Stimulated activated CD4-positive, alpha-beta T cell treated with anti-CD3 and anti-CD28 coated beads, Interleukin-4, amount 100 ng/mL, for 48 hours (primary cell): ENCODE results near the gene ENTHD1.

Experiments
- DNase-seq, 2 donors: peaks; one replicate each; pipeline ENCODE4 v3.0.0-alpha.2; 2020; ENCODE audit warnings: low read depth in 2 of 2

The ENTHD1 gene

GRCh38 chr22:39731881-39732555, 161.5 kb downstream of the ENTHD1 start:
- no peak for DNase-seq

- no peak for DNase-seq
These were observed 162.1 kb downstream of the ENTHD1 start for GRCh38 chr22:39731481-39731880.

- no peak for DNase-seq
These were observed 164.2 kb downstream of the ENTHD1 start for GRCh38 chr22:39729141-39729934.

- no peak for DNase-seq
These were observed 165.2 kb downstream of the ENTHD1 start for GRCh38 chr22:39728236-39728860.

GRCh38 chr22:39727541-39727940, 166.0 kb downstream of the ENTHD1 start:
- DNase-seq: no peak

- no peak for DNase-seq
These were observed 168.1 kb downstream of the ENTHD1 start for GRCh38 chr22:39725351-39726035.

GRCh38 chr22:39724857-39725256, 168.7 kb downstream of the ENTHD1 start:
- no peak for DNase-seq

- DNase-seq: no peak
These were observed 169.2 kb downstream of the ENTHD1 start for GRCh38 chr22:39724390-39724789.

GRCh38 chr22:39723899-39724351, 169.6 kb downstream of the ENTHD1 start:
- no peak for DNase-seq

GRCh38 chr22:39723463-39723862, 170.1 kb downstream of the ENTHD1 start:
- DNase-seq: no peak

GRCh38 chr22:39722501-39722900, 171.1 kb downstream of the ENTHD1 start:
- DNase-seq: no peak

GRCh38 chr22:39722032-39722325, 171.6 kb downstream of the ENTHD1 start:
- DNase-seq: no peak

- DNase-seq: no peak
These were observed 172.1 kb downstream of the ENTHD1 start for GRCh38 chr22:39721206-39722031.

- DNase-seq: no peak
These were observed 173.8 kb downstream of the ENTHD1 start for GRCh38 chr22:39719559-39720450.

- DNase-seq: no peak
These were observed 174.6 kb downstream of the ENTHD1 start for GRCh38 chr22:39718921-39719475.

- DNase-seq: no peak
These were observed 175.4 kb downstream of the ENTHD1 start for GRCh38 chr22:39718206-39718605.

- DNase-seq: no peak
These were observed 176.5 kb downstream of the ENTHD1 start for GRCh38 chr22:39717099-39717498.

- DNase-seq: no peak
These were observed 177.0 kb downstream of the ENTHD1 start for GRCh38 chr22:39716534-39716933.

- no peak for DNase-seq
These were observed 177.6 kb downstream of the ENTHD1 start for GRCh38 chr22:39715778-39716495.
